Liver (tissue), 9 donors: Measurements from ENCODE around the gene CLCN1. TPM values are rescaled to one million over a fixed set of nuclear protein-coding genes. Genes with fewer than 3 reads are reported as not detected.

Experiments used
- DNase-seq: peaks from one replicate; pipeline ENCODE4 v3.0.0-alpha.2; 2017; ENCODE audit warnings: low spot score
- H3K27ac ChIP-seq, 2 donors: one replicate each; pipeline ENCODE4 v1.7.0; 2013; ENCODE audit warnings: inconsistent platforms in 2 of 2, low read length in 2 of 2, control low read depth in 1 of 2, low read depth in 1 of 2, mild to moderate bottlenecking in 1 of 2
- H3K27me3 ChIP-seq, 4 donors: one replicate each; pipeline versions ENCODE4 v1.6.1 to v1.7.0; 2013; ENCODE audit warnings: low read length in 3 of 4, inconsistent platforms in 1 of 4, mild to moderate bottlenecking in 1 of 4, moderate library complexity in 1 of 4; ENCODE audit not compliant: control insufficient read depth in 4 of 4, insufficient read depth in 4 of 4
- H3K36me3 ChIP-seq, 4 donors: one replicate each; pipeline versions ENCODE4 v1.6.1 to v1.7.0; 2013; ENCODE audit warnings: low read length in 3 of 4, mild to moderate bottlenecking in 3 of 4, low read depth in 1 of 4, moderate library complexity in 1 of 4; ENCODE audit not compliant: control insufficient read depth in 4 of 4, insufficient read depth in 3 of 4
- H3K4me1 ChIP-seq, 4 donors: one replicate each; pipeline versions ENCODE4 v1.6.1 to v1.7.0; 2013; ENCODE audit warnings: low read length in 3 of 4, mild to moderate bottlenecking in 3 of 4, moderate library complexity in 1 of 4; ENCODE audit not compliant: control insufficient read depth in 4 of 4, insufficient read depth in 4 of 4
- H3K4me3 ChIP-seq, 3 donors: one replicate each; pipeline versions ENCODE4 v1.6.1 to v1.7.0; 2013; ENCODE audit warnings: low read length in 3 of 3, control low read depth in 1 of 3, low read depth in 1 of 3, mild to moderate bottlenecking in 1 of 3
- H3K9ac ChIP-seq, 2 donors: one replicate each; pipeline ENCODE4 v1.7.0; 2013; ENCODE audit warnings: low read length in 2 of 2, mild to moderate bottlenecking in 2 of 2, moderate library complexity in 2 of 2, control low read depth in 1 of 2, low read depth in 1 of 2
- H3K9me3 ChIP-seq, 4 donors: one replicate each; pipeline versions ENCODE4 v1.6.1 to v1.7.0; 2013; ENCODE audit warnings: low read length in 3 of 4; ENCODE audit not compliant: control insufficient read depth in 4 of 4
- CTCF ChIP-seq: fragments of 150-350 bp; IDR thresholded peaks from 2 replicates; pipeline ENCODE4 v1.5.1; 2017; ENCODE audit warnings: improper control_type of control experiment, low read depth, low read length; ENCODE audit not compliant: missing input control
- EGR1 ChIP-seq, 2 donors: IDR thresholded peaks; 2 replicates each; pipeline ENCODE4 v1.6.1; 2016 to 2018; ENCODE audit warnings: antibody characterized with exemption in 2 of 2, low read depth in 2 of 2
- FOXA1 ChIP-seq: IDR thresholded peaks from 2 replicates; pipeline ENCODE4 v1.6.1; 2016; ENCODE audit warnings: antibody characterized with exemption
- FOXA2 ChIP-seq: IDR thresholded peaks from 2 replicates; pipeline ENCODE4 v1.6.1; 2016; ENCODE audit warnings: antibody characterized with exemption
- GABPA ChIP-seq, 2 donors: IDR thresholded peaks in 1 of 2; conservative IDR thresholded peaks in 1 of 2; 2 replicates each; pipeline ENCODE4 v1.6.1; 2016; ENCODE audit warnings: antibody characterized with exemption in 2 of 2, mild to moderate bottlenecking in 1 of 2, moderate library complexity in 1 of 2
- HNF4A ChIP-seq, 2 donors: conservative IDR thresholded peaks; 2 replicates each; pipeline ENCODE4 v1.6.1; 2016; ENCODE audit warnings: antibody characterized with exemption in 2 of 2, mild to moderate bottlenecking in 2 of 2
- HNF4G ChIP-seq: IDR thresholded peaks from 2 replicates; pipeline ENCODE4 v1.6.1; 2016; ENCODE audit warnings: antibody characterized with exemption
- JUND ChIP-seq, 2 donors: IDR thresholded peaks; 2 replicates each; pipeline ENCODE4 v1.6.1; 2016; ENCODE audit warnings: antibody characterized with exemption in 2 of 2
- NR2F2 ChIP-seq: IDR thresholded peaks from 2 replicates; pipeline ENCODE4 v1.6.1; 2016; ENCODE audit warnings: antibody characterized with exemption
- RAD21 ChIP-seq, 2 donors: IDR thresholded peaks; 2 replicates each; pipeline ENCODE4 v1.6.1; 2016; ENCODE audit warnings: antibody characterized with exemption in 2 of 2, mild to moderate bottlenecking in 2 of 2
- RXRA ChIP-seq, 2 donors: IDR thresholded peaks; 2 replicates each; pipeline ENCODE4 v1.6.1; 2017 to 2018; ENCODE audit warnings: antibody characterized with exemption in 2 of 2, mild to moderate bottlenecking in 1 of 2
- SP1 ChIP-seq: IDR thresholded peaks from 2 replicates; pipeline ENCODE4 v1.6.1; 2018; ENCODE audit warnings: antibody characterized with exemption, mild to moderate bottlenecking
- WGBS: extraction: QIAGEN DNeasy Blood & Tissue Kit; methylation state at CpG from one replicate; pipeline ENCODE4 v1.1.7; 2013; 5-methylcytosine and 5-hydroxymethylcytosine counted together
- polyA plus RNA-seq, 2 donors: library from polyadenylated mRNA; stranded (reverse) in 1 of 2; unstranded in 1 of 2; fragments of 200-250 nt in 1 of 2; fragments of >200 nt in 1 of 2; fragmentation: Nextera tagmentation in 1 of 2; extraction: Ambion mirVana in 1 of 2; gene quantifications; one replicate each; pipeline versions ENCODE4 v1.2.1 to v1.2.3, GENCODE V29; 2013 to 2015
- total RNA-seq, 2 donors: library from RNA; depleted of rRNA; stranded (reverse); fragments of >200 nt; gene quantifications; one replicate each; pipeline ENCODE4 v1.2.3, GENCODE V29; 2014
- TF ChIP-seq, protein P1 (sequence below): IDR thresholded peaks from 2 replicates; pipeline ENCODE4 v1.6.1; 2016; ENCODE audit warnings: antibody characterized with exemption, mild to moderate bottlenecking
- TF ChIP-seq, protein P2 (sequence below): IDR thresholded peaks from 2 replicates; pipeline ENCODE4 v1.6.1; 2016; ENCODE audit warnings: antibody characterized with exemption
- donor health status: healthy.
- donor health status: healthy.
- donor health status: healthy.
- donor health status: healthy.
- donor health status: healthy.

The CLCN1 gene
- total and polyA plus RNA-seq, 4 donors: 0.01 to 0.08 TPM; not detected in 2

GRCh38 chr7:143375298-143376034, 59.6 kb downstream of the CLCN1 start (continued):
- TF ChIP-seq, protein P1, sequence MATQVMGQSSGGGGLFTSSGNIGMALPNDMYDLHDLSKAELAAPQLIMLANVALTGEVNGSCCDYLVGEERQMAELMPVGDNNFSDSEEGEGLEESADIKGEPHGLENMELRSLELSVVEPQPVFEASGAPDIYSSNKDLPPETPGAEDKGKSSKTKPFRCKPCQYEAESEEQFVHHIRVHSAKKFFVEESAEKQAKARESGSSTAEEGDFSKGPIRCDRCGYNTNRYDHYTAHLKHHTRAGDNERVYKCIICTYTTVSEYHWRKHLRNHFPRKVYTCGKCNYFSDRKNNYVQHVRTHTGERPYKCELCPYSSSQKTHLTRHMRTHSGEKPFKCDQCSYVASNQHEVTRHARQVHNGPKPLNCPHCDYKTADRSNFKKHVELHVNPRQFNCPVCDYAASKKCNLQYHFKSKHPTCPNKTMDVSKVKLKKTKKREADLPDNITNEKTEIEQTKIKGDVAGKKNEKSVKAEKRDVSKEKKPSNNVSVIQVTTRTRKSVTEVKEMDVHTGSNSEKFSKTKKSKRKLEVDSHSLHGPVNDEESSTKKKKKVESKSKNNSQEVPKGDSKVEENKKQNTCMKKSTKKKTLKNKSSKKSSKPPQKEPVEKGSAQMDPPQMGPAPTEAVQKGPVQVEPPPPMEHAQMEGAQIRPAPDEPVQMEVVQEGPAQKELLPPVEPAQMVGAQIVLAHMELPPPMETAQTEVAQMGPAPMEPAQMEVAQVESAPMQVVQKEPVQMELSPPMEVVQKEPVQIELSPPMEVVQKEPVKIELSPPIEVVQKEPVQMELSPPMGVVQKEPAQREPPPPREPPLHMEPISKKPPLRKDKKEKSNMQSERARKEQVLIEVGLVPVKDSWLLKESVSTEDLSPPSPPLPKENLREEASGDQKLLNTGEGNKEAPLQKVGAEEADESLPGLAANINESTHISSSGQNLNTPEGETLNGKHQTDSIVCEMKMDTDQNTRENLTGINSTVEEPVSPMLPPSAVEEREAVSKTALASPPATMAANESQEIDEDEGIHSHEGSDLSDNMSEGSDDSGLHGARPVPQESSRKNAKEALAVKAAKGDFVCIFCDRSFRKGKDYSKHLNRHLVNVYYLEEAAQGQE: no peak
- TF ChIP-seq NR2F2 (no peak), CTCF (no peak)

DNA sequence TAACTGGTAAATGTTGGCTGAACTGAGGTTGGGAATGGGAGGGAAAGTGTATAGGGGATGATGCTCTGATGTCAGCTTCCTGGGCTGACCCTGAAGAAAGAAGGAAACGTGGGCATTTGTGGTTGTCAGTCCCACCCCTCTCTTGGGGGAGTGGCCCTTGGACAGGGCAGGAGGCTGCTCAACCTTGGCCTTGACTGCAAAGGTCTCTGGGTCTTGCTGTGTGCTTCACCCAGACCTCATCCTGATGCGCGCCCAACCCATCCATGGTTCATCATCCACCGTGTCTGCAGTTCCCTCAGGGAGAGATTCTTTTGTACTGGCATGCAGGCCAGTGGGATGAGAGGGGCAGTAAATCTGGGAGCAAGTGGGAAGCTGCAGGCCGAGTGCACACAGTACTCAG, 60.5 kb downstream of the CLCN1 start:
- Histone ChIP-seq H3K4me3 (no peak overlapping the region), H3K9ac (no peak overlapping the region), H3K27ac (no peak overlapping the region), H3K4me1 (peaks cover 3 to 11% (median 7%) of the 10 kb centered on the region in 4 donors), H3K36me3 (no peaks in the 10 kb centered on the region), H3K9me3 (no peaks in the 10 kb centered on the region), H3K27me3 (no peaks in the 10 kb centered on the region)
- 87% methylated on average over 5 of the region's 5 CpGs for WGBS
- DNase-seq: no peak
- no peak for TF ChIP-seq RXRA (IDR thresholded peaks at IDR 0.05)
- TF ChIP-seq GABPA (IDR thresholded peaks at IDR 0.05 in 1 of 2, conservative IDR thresholded peaks at IDR 0.05 in 1 of 2): no peak
- TF ChIP-seq RAD21 (IDR thresholded peaks at IDR 0.05): no peak
- no peak for TF ChIP-seq HNF4G
- no peak for TF ChIP-seq HNF4A (conservative IDR thresholded peaks at IDR 0.05)
- no peak for TF ChIP-seq FOXA1
- TF ChIP-seq JUND (IDR thresholded peaks at IDR 0.05): no peak
- TF ChIP-seq, protein P2, sequence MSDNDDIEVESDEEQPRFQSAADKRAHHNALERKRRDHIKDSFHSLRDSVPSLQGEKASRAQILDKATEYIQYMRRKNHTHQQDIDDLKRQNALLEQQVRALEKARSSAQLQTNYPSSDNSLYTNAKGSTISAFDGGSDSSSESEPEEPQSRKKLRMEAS: no peak
- no peak for TF ChIP-seq EGR1 (IDR thresholded peaks at IDR 0.05; ENCODE audit: low read depth in 2 of 2)
- TF ChIP-seq FOXA2: no peak

DNA sequence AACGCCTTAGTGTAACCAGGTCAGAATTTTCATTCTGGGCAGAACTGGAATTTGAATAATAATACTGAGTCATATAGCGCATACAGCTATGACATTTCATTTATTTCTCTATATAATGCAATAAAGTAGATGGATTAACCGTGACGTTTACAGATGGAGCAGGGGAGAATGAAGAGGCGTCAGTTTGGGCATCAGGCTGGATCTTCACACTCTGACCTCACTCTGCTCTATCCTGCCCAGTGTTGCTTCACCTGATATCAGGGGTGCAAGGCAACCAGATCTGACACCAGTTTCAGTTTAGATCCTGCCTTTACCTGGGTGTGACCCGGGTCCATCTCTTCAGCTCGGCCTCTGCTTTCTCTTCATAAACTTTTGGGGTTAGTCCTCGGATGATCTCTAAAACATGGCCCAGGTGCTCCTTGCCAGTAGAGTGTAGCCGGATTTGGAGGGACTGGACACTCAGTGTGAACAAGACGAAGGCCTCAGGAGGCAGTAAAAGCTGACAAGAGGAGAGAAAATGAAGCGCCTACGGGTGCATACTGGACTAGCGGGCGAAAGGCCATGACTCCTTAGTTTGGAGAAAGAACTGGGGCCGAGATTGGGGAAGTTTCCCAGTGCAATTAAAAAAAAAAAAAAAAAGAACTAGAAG, 63.8 kb downstream of the CLCN1 start:
- Histone ChIP-seq H3K9me3 (no peaks in the 10 kb centered on the region), H3K4me1 (peaks cover 18 to 42% (median 30%) of the 10 kb centered on the region in 4 donors), H3K36me3 (no peaks in the 10 kb centered on the region), H3K27ac (peak overlapping the region; percentile 96 to 98), H3K4me3 (peak overlapping the region in 2 of 3 donors; percentile 21 to 92), H3K27me3 (no peaks in the 10 kb centered on the region), H3K9ac (peak overlapping the region in 1 of 2 donors; percentile 74)
- WGBS: 27% methylated on average over 15 of the region's 15 CpGs
- no peak for DNase-seq
- no peak for TF ChIP-seq FOXA1
- TF ChIP-seq JUND (IDR thresholded peaks at IDR 0.05): no peak
- peak; percentile 32 for TF ChIP-seq SP1
- TF ChIP-seq EGR1 (IDR thresholded peaks at IDR 0.05; ENCODE audit: low read depth in 2 of 2): no peak
- TF ChIP-seq, protein P1: no peak
- no peak for TF ChIP-seq RXRA (IDR thresholded peaks at IDR 0.05)
